ENCODE data around the gene FLAD1. TPM values are rescaled to one million over a fixed set of nuclear protein-coding genes. Genes with fewer than 3 reads are reported as not detected.

Gene FLAD1
- total and polyA plus RNA-seq, 2 of the 8 experiments (the other 6 are each of a cell fraction or from before 2014, with no cell fraction given): 104 to 143 TPM

DNA sequence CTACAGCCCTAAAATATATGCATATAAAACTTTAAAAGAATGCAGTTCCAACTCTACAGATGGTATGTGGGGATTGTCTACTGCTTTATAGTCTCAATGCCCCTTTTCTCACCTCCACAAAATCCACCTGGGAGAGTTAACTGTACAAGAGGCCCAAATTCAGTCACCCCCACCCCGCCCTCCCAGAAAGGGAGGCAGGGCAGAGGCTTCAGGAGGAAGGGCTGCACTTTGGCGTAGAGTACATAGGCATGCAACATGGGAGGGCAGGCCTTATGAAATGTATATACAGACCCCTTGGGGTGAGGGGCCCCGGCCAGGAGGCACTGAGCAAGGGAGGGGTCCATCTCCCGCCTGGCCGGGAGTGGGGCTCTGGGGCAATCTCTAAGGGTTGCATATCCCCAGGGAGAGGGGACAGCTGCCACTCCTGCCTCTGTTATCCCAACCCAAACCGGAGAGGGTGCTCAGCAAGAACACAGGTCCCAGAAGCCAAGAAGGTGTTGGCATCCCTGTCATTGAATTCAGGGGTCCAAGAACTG, 20.3 kb upstream of the FLAD1 start:
- Histone ChIP-seq H4K91ac (replicated peaks; ENCODE audit: insufficient read length, low read length) (no peak overlapping the region), H4K20me1 (replicated peaks in 1 of 2; ENCODE audit: control insufficient read depth in 1 of 2, insufficient read depth in 2 of 2, low read length in 2 of 2) (peaks cover 0 to 6% of the 10 kb centered on the region in 2 experiments), H3K79me1 (ENCODE audit: low read depth, low read length) (peaks cover 4% of the 10 kb centered on the region), H2BK20ac (ENCODE audit: low read length) (no peak overlapping the region), H3K9me3 (ENCODE audit: insufficient read depth in 2 of 2, low read depth in 1 of 2, low read length in 1 of 2) (no peaks in the 10 kb centered on the region), H3K18ac (ENCODE audit: extremely low read depth, low read length) (no peak overlapping the region), H3K9ac (replicated peaks in 1 of 4; ENCODE audit: extremely low read depth in 1 of 4, low read depth in 3 of 4, low read length in 3 of 4) (no peak overlapping the region), H3K56ac (replicated peaks; ENCODE audit: insufficient read length, low read depth, low read length) (no peak overlapping the region), H3K36me3 (ENCODE audit: control insufficient read depth in 2 of 4, insufficient read depth in 4 of 4, low read length in 3 of 4) (peaks cover 22 to 50% (median 45%) of the 10 kb centered on the region in 4 experiments), H2BK5ac (ENCODE audit: low read depth, low read length) (no peak overlapping the region), H3K4me1 (replicated peaks in 1 of 4; ENCODE audit: control insufficient read depth in 3 of 4, insufficient read depth in 4 of 4, low read length in 3 of 4) (peaks cover 0 to 4% (median 3%) of the 10 kb centered on the region in 4 experiments; a peak in 6 of 7 replicates), H4K5ac (ENCODE audit: insufficient read length, low read depth, low read length) (no peak overlapping the region), H3K79me2 (ENCODE audit: control insufficient read depth in 1 of 2, insufficient read depth in 2 of 2, low read length in 2 of 2) (peaks cover 0 to 24% of the 10 kb centered on the region in 2 experiments; a peak in 3 of 4 replicates), H3K14ac (ENCODE audit: insufficient read length) (no peak overlapping the region), H2AK5ac (ENCODE audit: low read depth, low read length) (no peak overlapping the region), H3K23ac (ENCODE audit: insufficient read length) (no peak overlapping the region), H3K23me2 (ENCODE audit: low read depth, low read length) (no peaks in the 10 kb centered on the region), H2AFZ (ENCODE audit: low read length) (no peak overlapping the region), H3K4me3 (ENCODE audit: extremely low read depth in 1 of 4, insufficient read depth in 2 of 4, low read depth in 3 of 4, low read length in 4 of 4) (peak overlapping the region in 2 of 4 experiments; percentile 50 to 84; a peak in 2 of 8 replicates), H4K8ac (ENCODE audit: extremely low read depth, insufficient read depth, low read length) (no peak overlapping the region), H2BK12ac (ENCODE audit: low read depth, low read length) (no peak overlapping the region), H3K4ac (replicated peaks; ENCODE audit: insufficient read length, low read depth, low read length) (no peak overlapping the region), H3K27me3 (replicated peaks in 1 of 4; ENCODE audit: control insufficient read depth in 3 of 4, extremely low read depth in 1 of 4, insufficient read depth in 3 of 4, low read length in 3 of 4) (no peaks in the 10 kb centered on the region), H2BK15ac (ENCODE audit: low read length) (no peak overlapping the region), H2BK120ac (replicated peaks; ENCODE audit: low read depth, low read length) (no peak overlapping the region), H3K27ac (ENCODE audit: low read depth, low read length) (no peak overlapping the region), H3K4me2 (ENCODE audit: insufficient read depth in 1 of 2, low read depth in 2 of 2, low read length in 2 of 2) (peak overlapping the region in 1 of 2 experiments; percentile 81; a peak in 3 of 4 replicates)
- no peak for FAIRE-seq
- no peak for DNase-seq (ENCODE audit: low read depth in 1 of 2, low spot score in 2 of 2)
- POLR2A ChIA-PET (ENCODE audit: partially characterized antibody): interaction anchor here (1.0 to 42.8 kb wide), 5 partner anchors 4 to 52 kb away, joined by 3 to 662 read pairs (median 4); partner anchors contain the start of genes CKS1B, FLAD1, LENEP and PBXIP1
- CTCF ChIA-PET (ENCODE audit: partially characterized antibody): interaction anchor here (1.0 to 8.2 kb wide), 6 partner anchors 21 to 97 kb away, joined by 3 to 113 read pairs (median 4); partner anchors contain the start of genes FLAD1 and LENEP
- TF ChIP-seq TAF7 (optimal IDR thresholded peaks at IDR 0.05; ENCODE audit: borderline replicate concordance, low read depth, low read length) (no peak), POLR2AphosphoS5 (IDR thresholded peaks at IDR 0.05; ENCODE audit: low read depth, low read length) (0 out of 2 replicates have a peak, but pooled peaks have one; percentile 31)
- 70% methylated on average over 6 of the region's 6 CpGs; no CpG with 5 or more reads in 1 of the 2 experiments for WGBS, 2 experiments (ENCODE audit: extremely low coverage in 1 of 2, insufficient coverage in 1 of 2, insufficient read length in 1 of 2, insufficient replicate concordance in 2 of 2, low coverage in 1 of 2, low lambda C conversion rate in 2 of 2, missing lambda C conversion rate in 1 of 2)

All from H1 (cell line).